ENCODE results near the gene FST. TPM values are rescaled to one million over a fixed set of nuclear protein-coding genes. Genes with fewer than 3 reads are reported as not detected.

Gene FST
- total RNA-seq, 3 donors from 2014 or later (not counting 1 experiment from before 2014, with no cell fraction given), result not detected

DNA sequence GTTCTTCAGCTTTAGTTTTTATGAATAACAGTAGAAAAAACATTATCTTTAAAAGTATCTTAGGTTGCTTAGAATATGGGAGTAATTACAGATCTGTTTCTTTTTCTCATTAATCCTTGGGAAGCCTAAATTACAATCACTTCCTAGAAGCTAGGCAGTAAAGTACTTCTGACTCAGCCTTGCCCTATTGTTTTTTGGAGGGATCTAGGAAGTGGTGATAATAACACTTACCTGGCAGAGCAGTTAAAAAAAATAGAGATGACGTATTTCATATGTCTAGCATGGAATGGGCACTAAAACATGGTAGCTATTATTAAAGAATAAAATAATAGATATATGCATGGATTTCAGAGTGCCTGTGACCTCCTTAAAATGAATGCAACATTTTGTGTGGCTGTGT is 8.2 kb upstream of the FST start:
- Mint-ChIP-seq H3K27ac (no peak overlapping the region), H3K9me3 (no peaks in the 10 kb centered on the region), H3K36me3 (no peaks in the 10 kb centered on the region), H3K4me3 (no peak overlapping the region), H3K27me3 (ENCODE audit: low read depth in 2 of 2) (peaks cover 18 to 38% of the 10 kb centered on the region in 2 donors), H3K4me1 (no peaks in the 10 kb centered on the region)
- Histone ChIP-seq H3K27ac (ENCODE audit: low read length) (no peak overlapping the region), H3K27me3 (ENCODE audit: control insufficient read depth, insufficient read depth, low read length) (peaks cover 27% of the 10 kb centered on the region), H3K36me3 (ENCODE audit: control insufficient read depth, insufficient read depth, low read length) (no peaks in the 10 kb centered on the region), H3K4me1 (ENCODE audit: control insufficient read depth, insufficient read depth, low read length) (no peaks in the 10 kb centered on the region), H3K4me3 (ENCODE audit: low read length) (no peak overlapping the region), H3K9me3 (ENCODE audit: control insufficient read depth, insufficient read depth, low read length) (no peaks in the 10 kb centered on the region)
- TF ChIP-seq CTCF (IDR thresholded peaks at IDR 0.05), result no peak
- DNase-seq (no peak), ATAC-seq (no peak)
- intact Hi-C loops (cut with micrococcal nuclease), result loop anchor here (10.0 kb wide), 1 partner anchor 753 kb away; no protein-coding TSS in a partner anchor
- WGBS (ENCODE audit: insufficient coverage), result 100% methylated on average over 1 of the region's 1 CpG

DNA sequence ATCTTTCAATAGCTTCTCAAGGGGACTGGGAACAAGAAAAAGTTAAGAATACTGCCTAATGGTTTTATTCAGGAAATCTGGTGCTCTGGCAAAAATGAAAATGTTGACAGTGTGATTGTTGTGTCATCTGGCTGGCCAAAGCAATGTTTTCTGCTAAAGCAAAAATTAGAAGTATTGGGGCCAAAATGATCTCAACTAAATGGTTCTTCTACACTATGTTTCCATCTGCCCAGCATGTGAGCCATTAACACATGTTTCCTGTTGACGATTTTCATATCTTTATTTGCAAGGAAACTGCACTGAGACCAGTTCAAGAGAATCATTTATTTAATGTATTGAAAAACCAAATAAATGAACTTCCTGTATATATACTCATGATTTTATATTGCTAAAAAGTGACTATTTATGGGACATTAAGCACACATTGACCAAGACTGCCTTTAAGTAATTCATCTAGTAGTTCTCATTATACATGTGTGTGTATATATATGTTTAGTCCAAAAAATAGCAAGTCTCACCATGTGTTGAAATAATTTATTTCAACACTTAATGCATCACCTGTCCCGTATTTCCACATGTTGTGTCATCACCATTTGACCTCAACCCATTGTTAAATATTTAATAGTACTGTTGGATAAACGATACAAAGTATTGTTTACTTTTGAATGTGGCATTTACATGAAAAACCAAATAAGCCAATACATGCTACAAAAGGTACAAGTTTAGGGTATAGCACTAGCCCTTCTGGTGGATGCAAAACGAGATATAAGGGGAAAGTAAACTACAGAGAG is 7.5 kb upstream of the FST start:
- peaks cover 18 to 44% of the 10 kb centered on the region in 2 donors for H3K27me3 Mint-ChIP-seq (ENCODE audit: low read depth in 2 of 2)

GRCh38 chr5:53473633-53474032 is 6.8 kb upstream of the FST start:
- Mint-ChIP-seq H3K36me3 (no peaks in the 10 kb centered on the region), H3K27me3 (ENCODE audit: low read depth in 2 of 2) (peaks cover 21 to 51% of the 10 kb centered on the region in 2 donors), H3K27ac (no peak overlapping the region), H3K9me3 (no peaks in the 10 kb centered on the region), H3K4me1 (peaks cover 6% of the 10 kb centered on the region in 2 donors), H3K4me3 (no peak overlapping the region)
- Histone ChIP-seq H3K27me3 (ENCODE audit: control insufficient read depth, insufficient read depth, low read length) (peaks cover 31% of the 10 kb centered on the region), H3K9me3 (ENCODE audit: control insufficient read depth, insufficient read depth, low read length) (no peaks in the 10 kb centered on the region), H3K4me1 (ENCODE audit: control insufficient read depth, insufficient read depth, low read length) (peaks cover 3% of the 10 kb centered on the region), H3K36me3 (ENCODE audit: control insufficient read depth, insufficient read depth, low read length) (no peaks in the 10 kb centered on the region), H3K4me3 (ENCODE audit: low read length) (no peak overlapping the region), H3K27ac (ENCODE audit: low read length) (no peak overlapping the region)
- TF ChIP-seq CTCF (IDR thresholded peaks at IDR 0.05), result no peak
- no peak for ATAC-seq
- intact Hi-C loops (cut with micrococcal nuclease), result loop anchor here (10.0 kb wide), 1 partner anchor 751 kb away; no protein-coding TSS in a partner anchor
- no peak for DNase-seq

More for the DNA sequence above, 7.5 kb upstream of the FST start:
- Mint-ChIP-seq H3K27ac (no peak overlapping the region), H3K4me1 (no peaks in the 10 kb centered on the region), H3K9me3 (no peaks in the 10 kb centered on the region), H3K36me3 (no peaks in the 10 kb centered on the region), H3K4me3 (no peak overlapping the region)
- no peak overlapping the region for H3K4me3 ChIP-seq (ENCODE audit: low read length)
- no peaks in the 10 kb centered on the region for H3K4me1 ChIP-seq (ENCODE audit: control insufficient read depth, insufficient read depth, low read length)
- H3K36me3 ChIP-seq (ENCODE audit: control insufficient read depth, insufficient read depth, low read length), result no peaks in the 10 kb centered on the region
- no peak overlapping the region for H3K27ac ChIP-seq (ENCODE audit: low read length)
- peaks cover 27% of the 10 kb centered on the region for H3K27me3 ChIP-seq (ENCODE audit: control insufficient read depth, insufficient read depth, low read length)
- DNase-seq (no peak), ATAC-seq (no peak)
- WGBS (ENCODE audit: insufficient coverage), result 80% methylated on average over 1 of the region's 4 CpGs
- H3K9me3 ChIP-seq (ENCODE audit: control insufficient read depth, insufficient read depth, low read length), result no peaks in the 10 kb centered on the region
- TF ChIP-seq CTCF (IDR thresholded peaks at IDR 0.05), result no peak
- intact Hi-C loops (cut with micrococcal nuclease), result loop anchor here (10.0 kb wide), 1 partner anchor 752 kb away; no protein-coding TSS in a partner anchor

Measured in natural killer cell (primary cell).